Motor neuron (in vitro differentiated cells): ENCODE results near the gene LIN52. TPM values are rescaled to one million over a fixed set of nuclear protein-coding genes. Genes with fewer than 3 reads are reported as not detected.

ENCODE experiments used
- ATAC-seq, 8 experiments: fragments of 200-7000 bp; cut with Tn5 transposase; replicated peaks in 6 of 8; 2 replicates each; pipeline ENCODE4 v1.8.0; 2021; ENCODE audit warnings: mild to moderate bottlenecking in 8 of 8, moderate library complexity in 8 of 8
- H3K27ac ChIP-seq, 2 donors: fragments of 250-450 bp; sonication (Bioruptor Pico); 2 replicates each; pipeline ENCODE4 v1.9.0; 2021; ENCODE audit warnings: antibody characterized with exemption in 2 of 2, mild to moderate bottlenecking in 2 of 2, moderate library complexity in 1 of 2
- H3K4me1 ChIP-seq, 2 donors: fragments of 250-450 bp; sonication (Bioruptor Pico); replicated peaks in 1 of 2; 2 replicates each; pipeline ENCODE4 v1.6.1; 2021; ENCODE audit warnings: antibody characterized with exemption in 2 of 2, mild to moderate bottlenecking in 2 of 2, moderate library complexity in 1 of 2
- H3K4me3 ChIP-seq, 5 donors: fragments of 250-450 bp; sonication (Bioruptor Pico); 2 replicates each; pipeline ENCODE4 v1.9.0; 2021; ENCODE audit warnings: antibody characterized with exemption in 5 of 5, mild to moderate bottlenecking in 5 of 5, moderate library complexity in 4 of 5
- WGBS, 10 experiments: fragments of 450-650 bp; shearing (Covaris generic); methylation state at CpG; one replicate each; pipeline ENCODE4 v1.0.0; 2022; 5-methylcytosine and 5-hydroxymethylcytosine counted together
- in situ Hi-C, 9 experiments: fragments of 400-800 bp; cut with MboI; loops; one replicate each; pipeline ENCODE4 v1.15.0; 2021; ENCODE audit warnings: low sequenced_read_pairs in 9 of 9, low pct_unique_long_range_greater_than_20kb in 2 of 9; ENCODE audit not compliant: unreplicated experiment in 9 of 9
- total RNA-seq, 8 experiments: library from RNA; unstranded; fragments of 300-600 nt; gene quantifications; 2 replicates each; pipeline versions ENCODE4 v1.2.3 to v1.2.4, GENCODE V29; 2022

LIN52 gene
- total RNA-seq, 8 experiments from 2014 or later, result 7.2 to 19.2 (median 10.5) TPM

DNA sequence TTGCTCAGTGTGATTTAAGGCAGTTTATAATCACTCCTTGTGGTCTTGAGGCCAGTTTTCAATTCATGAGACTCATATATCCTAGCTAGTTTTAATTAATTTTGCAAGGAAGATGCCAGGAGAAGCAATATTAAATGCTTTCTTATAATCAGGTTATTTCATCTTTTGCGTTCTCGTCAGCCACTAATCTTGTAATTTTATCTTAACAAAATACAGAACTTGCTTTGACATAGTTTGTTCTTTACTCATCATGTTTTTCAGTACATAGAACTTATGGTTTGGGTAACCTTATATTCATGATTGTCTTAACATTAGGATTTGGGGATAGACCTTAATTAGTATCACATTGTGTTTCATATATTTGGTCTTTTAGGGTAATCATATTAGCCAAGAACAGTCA, 76.0 kb downstream of the LIN52 start:
- no peak for ATAC-seq
- in situ Hi-C loops, result no loop called here
- Histone ChIP-seq H3K4me1 (peaks cover 4 to 14% of the 10 kb centered on the region in 2 donors), H3K4me3 (no peak overlapping the region), H3K27ac (no peak overlapping the region)
- 64 to 100% (median 97%) methylated on average over 2 of the region's 2 CpGs; no CpG with 5 or more reads in 1 of the 10 experiments for WGBS, 10 experiments

DNA sequence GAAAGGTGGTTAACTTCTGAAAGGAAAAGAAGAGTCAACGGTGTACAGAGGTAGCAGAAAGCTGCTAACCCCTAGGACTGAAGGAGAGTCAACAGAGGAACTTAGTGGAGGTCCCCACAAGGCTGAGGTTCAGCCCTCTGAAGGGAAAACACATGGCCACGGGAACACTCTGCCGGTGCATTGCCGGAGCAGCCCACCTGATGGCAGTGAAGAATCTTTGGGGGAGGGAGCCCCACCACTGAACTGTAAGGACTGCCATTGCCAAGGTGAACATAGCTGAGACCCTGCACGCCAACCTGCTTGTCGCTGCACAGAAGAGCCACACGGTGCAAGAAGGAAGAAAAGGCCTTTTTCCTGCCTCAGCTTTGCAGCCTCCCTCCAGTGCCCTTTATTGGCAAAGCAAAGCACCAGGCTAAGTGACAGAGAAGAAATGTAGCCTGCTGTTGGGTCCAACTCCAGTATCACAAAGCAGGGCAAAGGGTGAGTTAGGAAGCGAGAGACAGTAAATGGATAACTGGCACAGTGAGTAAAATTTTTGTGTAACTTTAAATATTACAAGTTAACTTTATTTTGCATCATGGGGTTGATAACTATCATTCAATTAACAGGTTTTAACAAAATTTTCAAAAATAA, 76.9 kb downstream of the LIN52 start:
- in situ Hi-C loops, result no loop called here
- peaks cover 0 to 7% of the 10 kb centered on the region in 2 donors for H3K4me1 ChIP-seq
- no peak overlapping the region for H3K4me3 ChIP-seq
- no peak for ATAC-seq
- no peak overlapping the region for H3K27ac ChIP-seq
- WGBS, 10 experiments, result 50 to 100% (median 90%) methylated on average over 1 to 7 of the region's 8 CpGs; no CpG with 5 or more reads in 1 of the 10 experiments

GRCh38 chr14:74169906-74170305, 85.2 kb downstream of the LIN52 start:
- in situ Hi-C loops, result no loop called here
- Histone ChIP-seq H3K4me1 (peaks cover 0 to 2% of the 10 kb centered on the region in 2 donors), H3K4me3 (no peak overlapping the region), H3K27ac (no peak overlapping the region)
- 29 to 94% (median 72%) methylated on average over 1 to 2 of the region's 3 CpGs; no CpG with 5 or more reads in 1 of the 10 experiments for WGBS, 10 experiments
- ATAC-seq, result no peak

- Histone ChIP-seq H3K4me3 (no peak overlapping the region), H3K27ac (no peak overlapping the region), H3K4me1 (no peaks in the 10 kb centered on the region)
- no peak for ATAC-seq
- WGBS, 10 experiments, result 58 to 100% (median 97%) methylated on average over 1 to 2 of the region's 2 CpGs; no CpG with 5 or more reads in 2 of the 10 experiments
- in situ Hi-C loops, result no loop called here
Observed at GRCh38 chr14:74176400-74176793, 91.6 kb downstream of the LIN52 start.

DNA sequence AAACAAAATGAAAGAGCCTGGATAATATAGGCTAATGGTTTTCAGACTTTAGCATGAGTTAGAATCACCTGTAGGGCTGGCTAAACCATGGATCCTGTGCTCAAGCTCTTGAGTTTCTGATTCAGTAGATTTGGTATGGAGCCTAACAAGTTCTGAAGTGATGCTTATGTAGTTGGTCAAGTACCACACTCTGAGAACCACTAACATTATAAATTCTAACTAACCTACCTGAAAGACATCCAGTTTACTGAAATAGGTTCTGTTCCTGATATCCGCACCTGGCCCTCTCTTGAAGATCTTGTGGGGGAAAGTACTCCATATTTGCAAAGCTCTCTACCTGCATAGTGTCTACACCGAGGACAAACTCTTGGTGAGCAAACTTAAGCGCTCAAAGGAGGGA, 95.1 kb downstream of the LIN52 start:
- no peak for ATAC-seq
- Histone ChIP-seq H3K4me3 (no peak overlapping the region), H3K4me1 (no peaks in the 10 kb centered on the region), H3K27ac (no peak overlapping the region)
- 67 to 100% methylated on average over 1 to 2 of the region's 3 CpGs; no CpG with 5 or more reads in 8 of the 10 experiments for whole genome bisulfite sequencing, 10 experiments
- in situ Hi-C loops, result no loop called here

DNA sequence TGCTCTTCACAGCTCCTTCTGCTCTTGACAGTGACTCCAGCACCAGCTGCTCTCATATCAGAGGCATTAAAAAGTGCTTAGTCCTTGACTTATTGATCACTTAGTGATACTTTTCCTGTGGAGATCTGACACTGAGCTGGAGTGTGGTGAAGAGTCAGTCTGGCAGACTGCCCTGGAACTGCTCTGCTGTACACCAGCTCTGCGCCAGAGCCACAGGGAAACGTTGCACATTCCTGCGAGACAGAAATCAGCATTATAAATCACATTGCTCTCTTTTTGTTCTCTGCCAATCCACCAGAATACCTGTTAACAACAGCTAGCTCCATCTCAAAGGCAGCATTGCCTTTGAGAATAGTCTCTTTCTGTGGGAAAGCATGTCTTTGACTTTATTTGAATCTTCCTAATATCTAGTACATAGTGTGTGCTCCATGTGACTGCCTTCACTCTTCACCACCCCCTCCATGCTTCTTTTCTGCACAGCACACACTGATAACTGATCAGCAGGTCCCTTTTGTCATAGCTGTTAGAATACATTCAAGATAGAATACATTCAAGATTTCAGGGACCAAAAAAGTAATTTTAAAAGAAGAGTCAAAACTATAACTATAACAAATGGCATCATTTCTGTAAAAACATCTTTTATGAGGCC, 106.3 kb downstream of the LIN52 start:
- WGBS, 10 experiments, result 30 to 73% (median 49%) methylated on average over 2 to 3 of the region's 3 CpGs; no CpG with 5 or more reads in 6 of the 10 experiments
- H3K27ac ChIP-seq, result peak overlapping the region in 1 of 2 donors; percentile 31
- no peak overlapping the region for H3K4me3 ChIP-seq
- peak in 5 of 8 experiments; percentile 54 to 71 (median 58) for ATAC-seq
- in situ Hi-C loops, result no loop called here
- H3K4me1 ChIP-seq, result peaks cover 29 to 40% of the 10 kb centered on the region in 2 donors

DNA sequence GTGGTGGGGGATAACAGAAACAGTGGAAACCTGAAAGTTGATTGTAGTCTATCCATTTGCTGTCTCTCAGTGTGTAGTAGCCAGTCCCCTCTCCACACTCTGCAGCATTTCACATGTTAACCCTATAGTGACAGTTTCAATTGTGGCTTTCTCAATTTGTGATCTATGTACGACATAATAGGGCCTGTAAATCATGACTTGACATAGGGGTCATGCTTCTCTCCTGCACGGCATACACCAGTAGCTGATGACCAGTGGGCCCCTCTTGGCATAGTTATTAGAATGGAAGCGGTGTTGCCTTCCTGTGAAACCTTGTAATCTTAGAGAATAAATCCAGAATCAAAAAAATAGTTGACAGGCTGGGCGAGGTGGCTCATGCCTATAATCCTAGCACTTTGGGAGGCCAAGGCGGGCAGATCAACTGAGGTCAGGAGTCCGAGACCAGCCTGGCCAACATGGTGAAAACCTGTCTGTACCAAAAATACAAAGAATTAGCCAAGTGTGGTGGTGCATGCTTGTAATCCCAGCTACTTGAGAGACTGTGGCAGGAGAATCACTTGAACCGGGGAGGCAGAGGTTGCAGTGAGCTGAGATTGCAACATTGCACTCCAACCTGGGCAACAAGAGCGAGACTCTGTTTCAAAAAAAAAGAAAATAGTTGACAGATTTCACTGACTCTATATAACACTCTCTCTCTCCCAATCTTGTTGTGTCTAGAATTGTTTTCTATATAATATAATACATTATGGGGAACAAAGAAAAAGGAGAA, 109.9 kb downstream of the LIN52 start:
- peak in 5 of 8 experiments; percentile 15 to 53 (median 32) for ATAC-seq
- H3K4me3 ChIP-seq, result no peak overlapping the region
- 49 to 100% (median 72%) methylated on average over 2 to 8 of the region's 8 CpGs; no CpG with 5 or more reads in 1 of the 10 experiments for WGBS, 10 experiments
- no peak overlapping the region for H3K27ac ChIP-seq
- H3K4me1 ChIP-seq, result peaks cover 32 to 43% of the 10 kb centered on the region in 2 donors
- in situ Hi-C loops, result no loop called here

GRCh38 chr14:74195623-74196022, 110.9 kb downstream of the LIN52 start:
- peaks cover 30 to 42% of the 10 kb centered on the region in 2 donors for H3K4me1 ChIP-seq
- in situ Hi-C loops, result no loop called here
- peak in 3 of 8 experiments; percentile 50 to 53 (median 53) for ATAC-seq
- 56 to 93% (median 75%) methylated on average over 2 to 7 of the region's 7 CpGs for WGBS, 10 experiments
- no peak overlapping the region for H3K27ac ChIP-seq
- no peak overlapping the region for H3K4me3 ChIP-seq

GRCh38 chr14:74198441-74199234, 113.9 kb downstream of the LIN52 start:
- no peak for ATAC-seq
- WGBS, 10 experiments, result 60 to 100% (median 89%) methylated on average over 1 to 6 of the region's 7 CpGs
- Histone ChIP-seq H3K4me1 (peaks cover 24 to 53% of the 10 kb centered on the region in 2 donors), H3K27ac (no peak overlapping the region), H3K4me3 (no peak overlapping the region)
- in situ Hi-C loops, result no loop called here

GRCh38 chr14:74202113-74202512, 117.4 kb downstream of the LIN52 start:
- no peak overlapping the region for H3K27ac ChIP-seq

GRCh38 chr14:74203639-74204038, 118.9 kb downstream of the LIN52 start:
- no peak overlapping the region for H3K4me3 ChIP-seq
- peaks cover 7 to 28% of the 10 kb centered on the region in 2 donors for H3K4me1 ChIP-seq
- peak in 1 of 8 experiments; percentile 28 for ATAC-seq
- no peak overlapping the region for H3K27ac ChIP-seq
- in situ Hi-C loops, result no loop called here
- WGBS, 10 experiments, result 78 to 100% (median 96%) methylated on average over 3 to 5 of the region's 8 CpGs; no CpG with 5 or more reads in 5 of the 10 experiments

More at GRCh38 chr14:74202113-74202512, 117.4 kb downstream of the LIN52 start:
- no peak overlapping the region for H3K4me3 ChIP-seq
- peaks cover 0 to 25% of the 10 kb centered on the region in 2 donors for H3K4me1 ChIP-seq
- no peak for ATAC-seq
- in situ Hi-C loops, result no loop called here

DNA sequence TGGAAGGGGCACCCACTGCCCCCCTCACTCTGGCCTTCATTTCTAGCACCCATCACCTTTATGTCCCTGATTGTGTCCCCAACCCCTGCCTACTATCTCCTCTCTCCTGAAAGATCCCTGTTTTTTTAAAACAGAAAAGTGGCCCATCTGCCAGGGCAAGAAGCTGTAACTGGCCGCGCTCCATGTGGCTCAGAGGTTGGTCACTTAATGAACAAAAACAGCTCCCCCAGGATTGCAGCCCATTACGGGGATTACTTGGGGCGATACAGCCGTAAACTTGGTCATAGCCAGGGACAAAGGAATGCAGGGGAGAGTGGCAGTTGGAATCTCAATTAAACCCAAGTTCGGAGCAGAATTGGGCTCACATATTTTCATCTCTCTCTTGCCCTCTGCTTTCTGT, 119.7 kb downstream of the LIN52 start:
- in situ Hi-C loops, result no loop called here
- peaks cover 11 to 35% of the 10 kb centered on the region in 2 donors for H3K4me1 ChIP-seq
- no peak overlapping the region for H3K27ac ChIP-seq
- WGBS, 10 experiments, result 70 to 95% (median 84%) methylated on average over 2 to 6 of the region's 6 CpGs; no CpG with 5 or more reads in 3 of the 10 experiments
- no peak overlapping the region for H3K4me3 ChIP-seq
- no peak for ATAC-seq
